Sigmoid colon (tissue), 4 donors: Measurements from ENCODE around the gene ARHGEF28.

Experiments used
- CTCF ChIP-seq, 4 experiments: fragments of 450-650 bp in 3 of 4; fragments of 200-600 bp in 1 of 4; IDR thresholded peaks; one replicate each; pipeline ENCODE4 v1.5.1; 2016 to 2019; ENCODE audit warnings: antibody characterized with exemption in 4 of 4, mild to moderate bottlenecking in 3 of 4, moderate library complexity in 2 of 4
- POLR2AphosphoS5 ChIP-seq, 4 donors: sonication (generic); formaldehyde crosslinking; IDR thresholded peaks; one replicate each; pipeline ENCODE4 v1.6.1; 2017; ENCODE audit warnings: antibody characterized with exemption in 4 of 4

- no peak for TF ChIP-seq CTCF (IDR thresholded peaks at IDR 0.05)
- TF ChIP-seq POLR2AphosphoS5 (IDR thresholded peaks at IDR 0.05) = no peak
Observed at GRCh38 chr5:73977146-73977545, 351.1 kb downstream of the ARHGEF28 start.
